GM12892 (cell line): ENCODE data around the gene CREB3L1.

Experiments used
- DNase-seq: peaks from one replicate; pipeline ENCODE4 v3.0.0; 2011; ENCODE audit not compliant: insufficient read length
- FAIRE-seq: peaks from 2 replicates; lab custom pipeline; 2011; peaks lifted over from hg19 to GRCh38; lab: Jason Lieb, UNC
- POLR2A ChIP-seq: IDR thresholded peaks from 2 replicates; pipeline ENCODE4 v1.6.1; 2011; ENCODE audit warnings: low read depth, low read length, control low read depth
- POLR2AphosphoS5 ChIP-seq: IDR thresholded peaks from 2 replicates; pipeline ENCODE4 v1.6.1; 2011; ENCODE audit warnings: low read depth, low read length, control low read depth
- TAF1 ChIP-seq: IDR thresholded peaks from 2 replicates; pipeline ENCODE4 v1.6.1; 2011; ENCODE audit warnings: low read depth, mild to moderate bottlenecking, control low read depth, low read length, borderline replicate concordance

Gene CREB3L1

DNA sequence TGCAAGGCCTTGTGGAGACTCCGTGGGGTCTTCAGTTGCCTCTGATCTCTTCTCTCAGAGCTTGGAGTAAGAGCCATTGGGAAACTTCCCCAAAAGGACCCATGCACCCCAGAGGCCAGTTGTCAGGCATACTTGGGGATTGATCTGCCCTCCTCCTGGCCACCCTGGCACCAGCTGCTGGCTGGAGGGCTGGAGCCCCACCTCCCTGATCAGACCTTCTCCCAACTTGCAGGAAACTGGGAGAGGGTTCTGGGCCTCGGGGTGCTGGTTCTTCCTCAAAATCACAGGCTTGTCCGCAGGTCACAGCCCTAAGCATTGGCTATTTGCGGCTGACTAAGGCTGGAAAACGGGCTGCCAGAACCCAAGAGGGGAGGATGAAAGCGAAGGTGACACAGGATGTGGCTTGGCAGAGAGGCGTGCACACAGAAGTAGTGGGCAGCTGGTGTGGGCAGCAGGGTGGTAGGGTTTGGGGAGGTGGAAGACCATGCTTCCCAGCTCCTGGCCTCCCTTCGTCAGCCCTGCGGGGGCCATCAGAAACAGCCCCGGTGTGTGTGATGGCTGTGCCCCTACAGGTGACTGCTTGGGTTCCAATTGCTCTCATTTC lies 68.5 kb downstream of the CREB3L1 start:
- no peak for DNase-seq
- TF ChIP-seq POLR2AphosphoS5, result no peak
- TF ChIP-seq TAF1, result no peak
- no peak for TF ChIP-seq POLR2A
- peak; percentile 46 for FAIRE-seq

DNA sequence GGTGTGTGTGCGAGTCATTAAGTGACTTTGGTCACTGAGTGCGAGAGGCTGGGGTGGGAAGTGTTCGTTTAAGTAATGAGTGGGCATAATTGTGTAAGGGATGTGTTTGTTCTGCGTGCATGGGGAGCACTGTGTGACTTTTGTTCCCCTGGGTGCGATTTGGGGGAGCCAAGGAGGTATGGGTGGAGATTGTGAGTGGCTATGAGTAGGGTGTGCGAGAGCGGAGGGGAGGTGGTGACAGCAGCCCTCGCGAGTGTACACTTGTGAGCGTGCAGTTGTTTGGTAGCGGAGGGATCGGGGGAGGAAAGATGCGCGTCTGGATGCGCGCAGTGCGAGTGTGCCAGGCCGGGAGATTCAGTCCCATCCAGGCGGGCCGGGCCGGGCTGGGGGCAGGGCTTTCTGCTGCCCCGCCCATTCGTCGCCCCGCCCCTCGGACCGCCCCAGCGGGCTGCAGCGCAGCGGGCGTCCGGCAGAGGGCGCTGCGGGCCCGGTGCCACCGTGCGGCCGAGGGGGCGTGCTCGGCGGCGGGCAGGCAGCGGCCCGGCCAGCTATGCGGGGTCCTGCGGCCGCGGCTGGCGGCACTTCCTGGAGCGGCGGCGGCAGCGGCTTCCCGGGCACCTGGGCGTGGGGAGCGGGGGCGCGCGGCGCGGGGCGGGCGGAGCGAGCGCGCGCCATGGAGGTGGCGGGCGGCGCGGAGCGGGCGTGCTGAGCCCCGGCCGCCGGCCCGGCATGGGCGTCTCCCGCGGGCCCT lies 69.6 kb downstream of the CREB3L1 start, which contains the start of gene DGKZ:
Gene DGKZ, plus strand, starts transcription at position 578 of the 751 bp plus-strand sequence. CDS start 197 bp downstream, outside the sequence.
- FAIRE-seq (peak; percentile 99), DNase-seq (peak; percentile 92)
- TF ChIP-seq TAF1 (0 out of 2 replicates have a peak, but pooled peaks have one; percentile 15), POLR2A (peak; percentile 64; the same call in 1 of the 2 replicates), POLR2AphosphoS5 (no peak)

DNA sequence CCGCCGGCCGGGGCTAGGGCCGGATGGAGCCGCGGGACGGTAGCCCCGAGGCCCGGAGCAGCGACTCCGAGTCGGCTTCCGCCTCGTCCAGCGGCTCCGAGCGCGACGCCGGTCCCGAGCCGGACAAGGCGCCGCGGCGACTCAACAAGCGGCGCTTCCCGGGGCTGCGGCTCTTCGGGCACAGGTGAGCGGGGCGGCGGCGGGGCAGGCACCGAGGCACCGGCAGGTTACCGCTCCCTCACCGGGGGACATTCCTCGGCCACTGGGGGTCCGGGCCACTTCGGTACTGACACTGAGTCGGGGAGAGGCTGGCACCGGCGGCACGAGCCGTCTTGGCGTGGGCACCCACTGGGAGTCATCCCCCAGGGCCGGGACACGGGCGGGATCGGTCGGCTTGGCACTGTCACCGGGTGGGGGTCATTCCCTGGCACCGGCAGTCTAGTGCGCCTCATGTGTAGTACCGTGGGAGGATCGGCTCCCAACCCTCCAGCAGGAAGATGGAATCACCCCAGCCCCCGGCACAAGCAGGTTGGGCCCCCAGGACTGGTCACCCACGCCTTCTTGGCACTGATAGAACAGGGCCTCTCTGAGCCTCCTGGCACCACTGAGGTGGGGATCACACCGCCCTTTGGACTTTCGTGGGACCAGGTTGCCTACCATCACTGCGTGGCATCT lies 70.3 kb downstream of the CREB3L1 start:
- TF ChIP-seq TAF1 (no peak), POLR2A (no peak), POLR2AphosphoS5 (no peak)
- FAIRE-seq (no peak), DNase-seq (no peak)

DNA sequence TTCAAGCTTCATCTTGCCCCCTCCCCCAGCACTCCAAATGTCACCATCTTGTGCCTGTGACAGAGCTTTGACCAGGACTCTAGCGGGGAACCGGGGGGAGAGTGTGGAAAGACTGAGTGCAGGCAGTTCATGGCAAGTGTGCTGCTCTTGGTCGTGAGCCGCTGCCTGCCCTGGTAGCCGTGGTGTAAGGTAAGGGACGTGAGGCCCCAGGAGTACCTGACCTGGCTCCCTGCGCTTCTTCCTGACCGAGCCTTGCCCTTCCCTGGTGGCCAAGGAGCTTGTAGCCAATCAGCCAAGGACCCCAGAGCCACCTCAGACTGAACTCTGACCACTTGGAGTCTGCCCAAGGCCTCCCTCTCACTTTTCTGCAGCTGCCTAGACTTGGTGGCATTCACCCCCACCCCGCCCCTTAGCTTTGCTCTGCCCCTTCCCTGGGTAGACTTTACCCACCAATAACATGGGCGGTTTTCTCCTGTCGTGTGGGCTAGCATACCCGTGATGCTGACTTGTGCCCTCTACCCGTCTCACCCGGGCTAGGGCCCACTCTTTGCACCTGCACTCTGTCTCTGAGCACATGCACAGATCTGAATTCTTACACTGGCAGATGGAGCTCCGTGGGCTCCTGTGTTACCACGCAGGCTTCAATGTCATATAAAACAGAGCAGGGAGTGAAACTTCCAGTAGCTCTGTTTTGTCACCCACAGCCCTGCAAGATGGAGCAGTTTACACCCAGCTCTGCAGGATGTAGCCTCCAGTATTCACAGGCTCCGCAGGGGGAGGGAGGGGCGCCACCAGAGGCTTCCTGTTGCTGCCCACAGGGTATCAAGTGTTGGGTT lies 71.3 kb downstream of the CREB3L1 start:
- TF ChIP-seq TAF1 (no peak), POLR2A (no peak), POLR2AphosphoS5 (no peak)
- FAIRE-seq, result no peak
- DNase-seq, result no peak

DNA sequence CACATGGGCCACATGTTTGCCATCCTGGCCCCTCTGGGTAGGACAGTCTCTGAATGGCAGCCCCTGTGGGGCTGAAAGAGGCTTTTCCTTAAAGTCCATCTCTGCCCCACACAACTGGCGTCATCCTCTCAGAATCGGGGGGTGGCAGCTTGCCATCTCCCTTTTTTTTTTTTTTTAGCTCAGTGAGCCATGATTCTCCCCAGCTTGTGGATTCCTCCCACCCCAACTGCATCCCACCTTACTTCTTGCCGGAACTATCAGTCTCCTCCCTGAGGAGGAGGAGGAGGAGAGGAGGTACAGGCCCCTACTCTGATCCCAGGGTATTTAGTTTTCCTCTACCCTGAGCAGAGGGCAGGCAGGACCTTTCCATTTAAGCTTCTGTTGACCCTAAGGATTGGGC lies 73.2 kb downstream of the CREB3L1 start:
- DNase-seq (no peak), FAIRE-seq (no peak)
- no peak for TF ChIP-seq TAF1

DNA sequence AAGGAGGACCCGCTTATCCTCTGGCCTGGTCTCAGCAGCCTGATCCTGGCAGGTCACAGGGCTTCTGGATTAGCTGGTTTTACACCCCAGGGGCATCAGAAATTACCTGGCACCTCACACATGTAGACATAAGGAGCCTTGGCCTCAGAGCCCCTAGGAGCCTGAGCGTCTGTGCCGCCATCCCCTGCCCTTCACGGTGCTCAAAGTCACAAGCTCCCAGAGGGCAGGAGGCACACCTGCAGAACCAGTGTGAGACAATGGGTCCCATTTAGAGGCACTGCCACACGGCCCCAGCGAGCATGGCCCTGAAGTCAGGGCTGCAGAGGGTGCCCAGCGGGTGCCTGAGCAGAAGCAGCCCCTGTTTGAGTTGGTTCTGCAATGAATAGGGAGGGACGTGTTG lies 73.7 kb downstream of the CREB3L1 start:
- no peak for FAIRE-seq
- no peak for DNase-seq
- no peak for TF ChIP-seq POLR2A
- no peak for TF ChIP-seq TAF1
- no peak for TF ChIP-seq POLR2AphosphoS5

DNA sequence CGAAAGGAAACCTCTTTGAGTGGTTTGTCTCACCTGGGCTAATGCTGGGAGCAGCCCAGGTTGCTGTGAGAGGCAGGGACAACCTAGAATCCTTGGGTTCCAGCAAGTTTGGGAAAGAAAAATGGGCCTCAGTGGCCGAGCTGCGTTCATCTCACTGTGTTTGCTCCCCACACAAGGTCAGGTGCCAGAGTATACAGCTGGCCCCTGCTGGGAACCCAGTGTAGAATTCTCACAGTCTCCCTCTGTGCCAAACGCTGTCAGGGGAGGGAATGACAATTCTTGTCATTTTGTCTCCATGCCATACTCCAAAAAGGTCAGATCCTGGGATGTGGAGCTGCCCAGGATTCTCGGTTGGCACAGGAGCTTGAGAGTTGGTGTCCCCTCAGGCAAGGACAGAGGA lies 74.1 kb downstream of the CREB3L1 start:
- FAIRE-seq (no peak), DNase-seq (no peak)
- TF ChIP-seq POLR2AphosphoS5 (no peak), POLR2A (no peak), TAF1 (no peak)

DNA sequence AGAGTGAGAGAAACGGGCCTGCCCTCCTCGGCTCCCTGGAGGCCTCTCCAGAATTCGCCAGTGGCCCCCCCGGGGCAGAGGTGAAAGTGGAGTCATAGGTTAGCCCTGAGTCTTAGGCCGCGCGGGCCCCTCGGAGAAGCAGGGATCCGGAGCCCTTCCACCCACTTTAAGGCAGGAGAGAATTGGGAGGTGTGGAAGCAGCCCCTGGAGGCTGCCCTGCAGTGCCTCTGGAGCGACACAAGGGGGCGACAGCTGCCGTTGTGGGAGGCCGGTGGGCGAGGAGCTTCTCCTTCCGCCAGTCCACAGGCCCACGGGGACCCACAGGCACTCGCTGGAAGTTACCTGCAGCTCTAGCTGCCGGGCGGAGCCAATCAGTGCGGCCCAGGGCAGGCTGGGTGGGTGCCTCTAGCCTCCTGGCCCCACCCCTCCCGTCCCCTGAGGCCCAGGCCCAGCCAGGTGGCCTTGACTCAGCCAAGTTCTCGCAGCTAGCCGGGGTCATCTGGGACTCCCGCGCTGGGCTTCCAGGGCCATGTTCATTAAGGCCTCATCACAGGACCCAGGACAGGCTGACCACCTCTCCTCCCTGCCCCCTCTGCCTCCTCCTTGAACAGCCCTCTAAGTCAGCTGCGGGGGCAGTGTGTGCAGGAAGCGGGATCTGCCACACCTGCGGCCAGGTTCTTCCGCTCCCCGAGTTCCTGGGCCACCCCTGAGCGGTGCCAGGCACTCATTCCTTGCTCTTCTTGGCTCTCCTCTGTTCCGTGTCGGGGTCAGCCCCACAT lies 74.8 kb downstream of the CREB3L1 start:
- peak; percentile 42 for FAIRE-seq

DNA sequence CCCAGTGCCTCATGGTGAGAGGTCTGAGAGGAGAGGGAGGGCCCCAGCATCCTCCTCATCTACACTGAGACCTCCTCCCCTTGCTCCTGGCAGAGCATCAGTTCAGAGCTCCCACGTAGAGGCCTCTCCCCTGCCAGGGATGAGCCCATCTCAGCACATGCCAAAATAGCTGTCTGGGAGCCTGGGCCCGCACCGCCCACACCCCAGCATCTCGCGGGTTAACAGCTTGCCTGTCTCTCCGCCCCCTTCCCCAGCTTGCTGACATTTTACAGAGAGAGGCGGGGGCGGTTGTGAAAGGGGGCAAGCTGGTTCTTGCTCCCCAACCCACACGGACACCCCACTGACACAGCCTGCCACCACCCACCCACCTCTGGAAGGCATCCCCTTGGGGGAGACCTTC lies 76.2 kb downstream of the CREB3L1 start:
- FAIRE-seq (no peak), DNase-seq (no peak)
- TF ChIP-seq TAF1 (no peak), POLR2AphosphoS5 (no peak), POLR2A (no peak)

More for the DNA sequence above, 74.8 kb downstream of the CREB3L1 start:
- TF ChIP-seq POLR2A (no peak), TAF1 (no peak), POLR2AphosphoS5 (no peak)
- peak; percentile 69 for DNase-seq

DNA sequence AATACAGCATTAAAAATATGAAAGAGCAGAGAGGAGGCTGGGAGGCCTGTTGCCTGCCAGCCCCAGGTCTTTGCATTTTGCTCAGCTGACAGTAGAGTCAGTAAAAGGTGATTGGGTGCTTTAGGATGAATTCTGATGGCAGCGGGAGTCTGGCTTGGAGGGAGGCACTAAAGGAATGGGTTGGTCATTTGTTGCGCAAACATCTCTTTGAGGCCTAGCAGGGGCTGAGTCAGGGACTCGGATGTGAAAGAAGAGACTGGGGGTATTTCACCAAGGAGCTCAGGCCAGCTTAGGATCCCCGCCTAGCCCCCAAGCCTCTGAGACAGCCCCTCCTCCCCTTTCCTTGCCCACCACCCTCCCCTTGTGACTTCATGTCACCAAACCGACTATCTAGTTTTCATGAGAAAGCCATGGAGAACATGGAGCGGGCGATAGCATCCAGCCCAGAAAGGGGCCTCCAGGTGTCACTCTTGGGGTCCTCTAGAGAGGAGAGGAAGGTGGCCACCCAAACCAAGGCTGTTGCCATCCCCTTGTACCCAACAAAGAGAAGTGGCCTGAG lies 79.5 kb downstream of the CREB3L1 start:
- FAIRE-seq (no peak), DNase-seq (no peak)
- TF ChIP-seq POLR2A (no peak), TAF1 (no peak), POLR2AphosphoS5 (no peak)
